ENCODE data around the gene EEF1AKMT3. TPM values are rescaled to one million over a fixed set of nuclear protein-coding genes. Genes with fewer than 3 reads are reported as not detected.
A peak's percentile ranks its signal among the peaks of the same experiment; 100 is the strongest.

Gene EEF1AKMT3
- total RNA-seq, 1 donor: 8.3 TPM

- H3K4me1 ChIP-seq (ENCODE audit: insufficient read depth, low read length): peaks cover 22% of the 10 kb centered on the region
- no peak overlapping the region for H3K4me2 ChIP-seq (ENCODE audit: insufficient read depth, low read length)
- no peaks in the 10 kb centered on the region for H3K27me3 ChIP-seq (ENCODE audit: insufficient read depth, low read length)
- H3K79me2 ChIP-seq (ENCODE audit: insufficient read depth, low read length): no peaks in the 10 kb centered on the region
- H4K20me1 ChIP-seq (ENCODE audit: insufficient read depth, low read length): peaks cover 21% of the 10 kb centered on the region
- no peak overlapping the region for H3K27ac ChIP-seq (ENCODE audit: low read depth, low read length)
- no peak overlapping the region for H3K4me3 ChIP-seq (ENCODE audit: insufficient read depth, low read length)
- TF ChIP-seq, protein P1, sequence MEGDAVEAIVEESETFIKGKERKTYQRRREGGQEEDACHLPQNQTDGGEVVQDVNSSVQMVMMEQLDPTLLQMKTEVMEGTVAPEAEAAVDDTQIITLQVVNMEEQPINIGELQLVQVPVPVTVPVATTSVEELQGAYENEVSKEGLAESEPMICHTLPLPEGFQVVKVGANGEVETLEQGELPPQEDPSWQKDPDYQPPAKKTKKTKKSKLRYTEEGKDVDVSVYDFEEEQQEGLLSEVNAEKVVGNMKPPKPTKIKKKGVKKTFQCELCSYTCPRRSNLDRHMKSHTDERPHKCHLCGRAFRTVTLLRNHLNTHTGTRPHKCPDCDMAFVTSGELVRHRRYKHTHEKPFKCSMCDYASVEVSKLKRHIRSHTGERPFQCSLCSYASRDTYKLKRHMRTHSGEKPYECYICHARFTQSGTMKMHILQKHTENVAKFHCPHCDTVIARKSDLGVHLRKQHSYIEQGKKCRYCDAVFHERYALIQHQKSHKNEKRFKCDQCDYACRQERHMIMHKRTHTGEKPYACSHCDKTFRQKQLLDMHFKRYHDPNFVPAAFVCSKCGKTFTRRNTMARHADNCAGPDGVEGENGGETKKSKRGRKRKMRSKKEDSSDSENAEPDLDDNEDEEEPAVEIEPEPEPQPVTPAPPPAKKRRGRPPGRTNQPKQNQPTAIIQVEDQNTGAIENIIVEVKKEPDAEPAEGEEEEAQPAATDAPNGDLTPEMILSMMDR (IDR thresholded peaks at IDR 0.05; ENCODE audit: extremely low read depth, low read depth, low read length): peak; percentile 26
- peaks cover 22% of the 10 kb centered on the region for H3K36me3 ChIP-seq (ENCODE audit: insufficient read depth, low read length)
- no peak overlapping the region for H2AFZ ChIP-seq (ENCODE audit: low read length)
- H3K9me3 ChIP-seq (ENCODE audit: low read depth, low read length): no peaks in the 10 kb centered on the region
- no peak for DNase-seq (ENCODE audit: insufficient read length, low spot score, missing footprints)
These were observed 43.0 kb downstream of the EEF1AKMT3 start for GRCh38 chr12:57815177-57816000.

DNA sequence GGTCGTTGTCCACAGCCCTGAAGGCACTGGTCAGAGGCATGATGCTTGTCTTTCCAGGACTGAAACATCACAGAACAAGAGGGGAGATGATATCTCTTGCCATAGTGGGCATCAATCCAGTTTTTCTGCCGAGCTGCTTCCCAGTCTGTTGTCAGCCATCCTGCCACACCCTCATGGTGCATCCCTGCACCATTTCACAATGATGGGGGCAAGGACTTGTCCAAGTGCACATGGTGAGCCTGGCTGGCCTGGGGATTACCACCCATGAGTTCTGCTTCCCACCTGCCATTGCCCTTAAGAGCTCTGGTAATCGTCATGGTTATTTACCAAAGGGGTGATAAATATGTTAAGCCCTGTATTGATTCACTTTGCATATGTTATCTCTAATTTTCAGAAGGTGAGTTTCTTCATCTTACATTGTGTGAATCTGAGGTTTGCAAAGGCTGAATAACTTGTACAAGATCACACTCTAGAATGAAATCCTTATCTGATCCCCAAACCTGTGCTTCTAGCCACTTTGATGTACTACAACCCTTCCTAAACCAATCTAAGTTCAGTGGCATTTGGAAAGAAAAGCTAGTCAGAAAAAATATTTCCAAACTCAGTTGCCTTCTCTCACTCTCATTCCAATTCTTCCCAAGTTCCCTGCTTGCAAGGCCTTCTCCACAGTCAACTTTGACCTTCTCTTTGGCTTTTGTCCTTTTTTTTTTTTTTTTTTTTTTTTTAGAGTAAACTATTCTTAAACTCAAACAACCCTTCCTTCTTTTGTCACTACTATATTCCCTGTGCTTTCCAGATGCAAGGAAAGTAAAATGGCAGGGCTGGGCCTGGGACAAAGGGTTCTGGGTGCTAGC is 43.8 kb downstream of the EEF1AKMT3 start:
- no peak overlapping the region for H3K27ac ChIP-seq (ENCODE audit: low read depth, low read length)
- H3K79me2 ChIP-seq (ENCODE audit: insufficient read depth, low read length): no peaks in the 10 kb centered on the region
- peaks cover 22% of the 10 kb centered on the region for H4K20me1 ChIP-seq (ENCODE audit: insufficient read depth, low read length)
- H3K4me1 ChIP-seq (ENCODE audit: insufficient read depth, low read length): peaks cover 22% of the 10 kb centered on the region
- TF ChIP-seq, protein P1 (IDR thresholded peaks at IDR 0.05; ENCODE audit: extremely low read depth, low read depth, low read length): no peak
- H3K4me2 ChIP-seq (ENCODE audit: insufficient read depth, low read length): no peak overlapping the region
- no peaks in the 10 kb centered on the region for H3K27me3 ChIP-seq (ENCODE audit: insufficient read depth, low read length)
- DNase-seq (ENCODE audit: insufficient read length, low spot score, missing footprints): no peak
- no peak overlapping the region for H2AFZ ChIP-seq (ENCODE audit: low read length)
- H3K36me3 ChIP-seq (ENCODE audit: insufficient read depth, low read length): peaks cover 30% of the 10 kb centered on the region
- H3K9me3 ChIP-seq (ENCODE audit: low read depth, low read length): no peaks in the 10 kb centered on the region
- H3K4me3 ChIP-seq (ENCODE audit: insufficient read depth, low read length): no peak overlapping the region

DNA sequence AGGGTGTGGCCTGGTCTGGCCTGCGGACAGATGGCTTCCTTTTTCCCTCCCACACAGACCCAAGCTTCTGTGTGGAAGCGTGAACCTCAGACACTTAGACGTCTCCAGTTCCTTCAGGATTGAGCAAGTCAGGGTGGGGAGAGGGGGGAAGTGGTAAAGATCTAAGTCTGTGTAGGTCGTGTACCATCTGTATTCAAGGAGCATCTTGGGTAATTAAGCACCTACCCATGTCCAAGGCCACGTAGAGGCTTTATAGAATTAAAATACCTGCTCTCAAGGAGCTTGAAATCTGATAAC is 44.4 kb downstream of the EEF1AKMT3 start:
- no peaks in the 10 kb centered on the region for H3K27me3 ChIP-seq (ENCODE audit: insufficient read depth, low read length)
- H3K4me3 ChIP-seq (ENCODE audit: insufficient read depth, low read length): no peak overlapping the region
- TF ChIP-seq, protein P1 (IDR thresholded peaks at IDR 0.05; ENCODE audit: extremely low read depth, low read depth, low read length): no peak
- H4K20me1 ChIP-seq (ENCODE audit: insufficient read depth, low read length): peaks cover 28% of the 10 kb centered on the region
- no peak overlapping the region for H2AFZ ChIP-seq (ENCODE audit: low read length)
- peaks cover 36% of the 10 kb centered on the region for H3K36me3 ChIP-seq (ENCODE audit: insufficient read depth, low read length)
- H3K9me3 ChIP-seq (ENCODE audit: low read depth, low read length): no peaks in the 10 kb centered on the region
- no peak overlapping the region for H3K27ac ChIP-seq (ENCODE audit: low read depth, low read length)
- no peaks in the 10 kb centered on the region for H3K79me2 ChIP-seq (ENCODE audit: insufficient read depth, low read length)
- no peak for DNase-seq (ENCODE audit: insufficient read length, low spot score, missing footprints)
- peaks cover 22% of the 10 kb centered on the region for H3K4me1 ChIP-seq (ENCODE audit: insufficient read depth, low read length)
- H3K4me2 ChIP-seq (ENCODE audit: insufficient read depth, low read length): no peak overlapping the region
